Fibroblast of gingiva (primary cell): ENCODE data around the gene IGF2R.
"Not testable (repeated sequence)": the region's sequence is repeated elsewhere in the genome, so short reads cannot be mapped to it uniquely, and the experiment has no call there.

ENCODE experiments used
- DNase-seq: peaks from one replicate; pipeline ENCODE4 v3.0.0-alpha.2; 2011; ENCODE audit warnings: low read depth

Gene IGF2R

GRCh38 chr6:160138839-160139419 lies 170.0 kb downstream of the IGF2R start:
- no peak for DNase-seq

- peak; percentile 84 for DNase-seq
These were observed 170.6 kb downstream of the IGF2R start for GRCh38 chr6:160139420-160139851.

- DNase-seq = not testable (repeated sequence)
These were observed 171.6 kb downstream of the IGF2R start for GRCh38 chr6:160140493-160140892.

- peak; percentile 67 for DNase-seq
These were observed 172.3 kb downstream of the IGF2R start for GRCh38 chr6:160141001-160141726.

GRCh38 chr6:160142115-160142715 lies 173.3 kb downstream of the IGF2R start:
- no peak for DNase-seq

GRCh38 chr6:160146454-160147145 lies 177.7 kb downstream of the IGF2R start:
- DNase-seq = no peak

- no peak for DNase-seq
These were observed 178.3 kb downstream of the IGF2R start for GRCh38 chr6:160147146-160147536.

GRCh38 chr6:160154471-160154870 lies 185.6 kb downstream of the IGF2R start:
- no peak for DNase-seq

- DNase-seq = peak; percentile 38
These were observed 188.0 kb downstream of the IGF2R start for GRCh38 chr6:160156842-160157241.

GRCh38 chr6:160160450-160160849 lies 191.6 kb downstream of the IGF2R start:
- no peak for DNase-seq
